BJ (cell line): ENCODE data around the gene NLGN1. TPM values are rescaled to one million over a fixed set of nuclear protein-coding genes. Genes with fewer than 3 reads are reported as not detected.

Source experiments
- CTCF ChIA-PET: fragments of 350-600 bp; formaldehyde crosslinking; extraction: SDS; loops from one replicate; lab custom pipeline; 2021; ENCODE audit warnings: antibody characterized with exemption, inconsistent platforms; lab: Yijun Ruan, JAX
- POLR2A ChIA-PET: fragments of 300-600 bp; sonication (Branson Sonifier 250); formaldehyde crosslinking; extraction: SDS; loops from one replicate; lab custom pipeline; 2021; ENCODE audit warnings: antibody characterized with exemption; lab: Charles Lee
- DNase-seq: peaks from one replicate; pipeline ENCODE4 v3.0.0-alpha.2; 2011; ENCODE audit warnings: low read depth
- H3K27me3 ChIP-seq: 2 replicates; pipeline ENCODE4 v1.6.0; 2011; ENCODE audit warnings: low read length; ENCODE audit not compliant: control insufficient read depth, insufficient read depth
- H3K36me3 ChIP-seq: 2 replicates; pipeline ENCODE4 v1.5.1; 2011; ENCODE audit warnings: low read length; ENCODE audit not compliant: control insufficient read depth, insufficient read depth
- H3K4me3 ChIP-seq: 2 replicates; pipeline ENCODE4 v1.5.1; 2011; ENCODE audit warnings: low read depth, mild to moderate bottlenecking, control low read depth, low read length
- CTCF ChIP-seq: IDR thresholded peaks from 2 replicates; pipeline ENCODE4 v1.5.1; 2011; ENCODE audit warnings: low read depth, mild to moderate bottlenecking, control low read depth, inconsistent platforms, low read length, moderate library complexity; ENCODE audit not compliant: insufficient read depth
- polyA plus RNA-seq: library from polyadenylated mRNA; depleted of rRNA; stranded (reverse); fragments of >200 nt; gene quantifications from 2 replicates; pipeline ENCODE4 v1.2.3, GENCODE V29; 2011

The NLGN1 gene
- polyA plus RNA-seq, 1 experiment, result 15.5 TPM

DNA sequence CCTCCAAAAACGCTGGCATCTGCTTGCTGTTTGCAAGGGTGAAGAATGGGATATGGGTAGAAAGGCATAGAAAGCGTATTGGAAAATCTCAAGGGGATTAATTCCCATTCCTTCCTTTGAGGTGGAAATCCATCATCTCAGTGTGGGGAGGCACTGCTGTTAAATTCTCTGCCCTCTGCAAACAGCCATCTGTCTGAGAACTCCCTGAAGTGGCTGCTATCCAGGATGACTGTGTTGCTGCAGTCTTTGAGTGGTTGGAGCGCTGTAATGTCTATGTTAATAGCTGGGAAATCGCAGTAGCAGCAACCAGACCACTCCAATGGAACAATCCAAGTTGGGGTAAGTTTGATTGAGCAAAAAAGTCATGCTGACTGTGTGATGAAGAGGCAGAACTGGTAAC lies 625.9 kb downstream of the NLGN1 start:
- POLR2A ChIA-PET, result no interaction called here
- no peak for DNase-seq
- TF ChIP-seq CTCF, result no peak
- Histone ChIP-seq H3K36me3 (no peaks in the 10 kb centered on the region), H3K27me3 (no peaks in the 10 kb centered on the region), H3K4me3 (no peak overlapping the region)
- CTCF ChIA-PET, result interaction anchor here (0.5 kb wide), 1 partner anchor 436 kb away, joined by 3 read pairs; no protein-coding TSS in a partner anchor

DNA sequence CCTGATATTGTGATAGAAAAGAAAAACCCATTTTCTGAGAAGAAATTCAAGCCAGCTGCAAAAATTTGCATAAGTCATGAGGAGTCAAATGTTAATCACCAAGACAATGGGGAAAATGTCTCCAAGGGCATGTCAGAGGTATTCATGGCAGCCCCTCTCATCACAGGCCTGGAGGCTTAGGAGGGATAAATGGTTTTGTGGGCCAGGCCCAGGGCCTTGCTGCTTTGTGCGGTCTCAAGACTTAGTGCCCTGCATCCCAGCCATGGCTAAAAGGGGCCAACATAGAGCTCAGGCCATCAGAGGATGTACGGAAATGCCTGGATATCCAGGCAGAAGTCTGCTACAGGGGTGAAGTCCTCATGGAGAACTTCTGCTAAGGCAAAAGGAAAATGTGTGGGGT lies 631.1 kb downstream of the NLGN1 start:
- Histone ChIP-seq H3K27me3 (no peaks in the 10 kb centered on the region), H3K4me3 (no peak overlapping the region), H3K36me3 (no peaks in the 10 kb centered on the region)
- CTCF ChIA-PET, result no interaction called here
- TF ChIP-seq CTCF, result no peak
- POLR2A ChIA-PET, result no interaction called here
- no peak for DNase-seq

DNA sequence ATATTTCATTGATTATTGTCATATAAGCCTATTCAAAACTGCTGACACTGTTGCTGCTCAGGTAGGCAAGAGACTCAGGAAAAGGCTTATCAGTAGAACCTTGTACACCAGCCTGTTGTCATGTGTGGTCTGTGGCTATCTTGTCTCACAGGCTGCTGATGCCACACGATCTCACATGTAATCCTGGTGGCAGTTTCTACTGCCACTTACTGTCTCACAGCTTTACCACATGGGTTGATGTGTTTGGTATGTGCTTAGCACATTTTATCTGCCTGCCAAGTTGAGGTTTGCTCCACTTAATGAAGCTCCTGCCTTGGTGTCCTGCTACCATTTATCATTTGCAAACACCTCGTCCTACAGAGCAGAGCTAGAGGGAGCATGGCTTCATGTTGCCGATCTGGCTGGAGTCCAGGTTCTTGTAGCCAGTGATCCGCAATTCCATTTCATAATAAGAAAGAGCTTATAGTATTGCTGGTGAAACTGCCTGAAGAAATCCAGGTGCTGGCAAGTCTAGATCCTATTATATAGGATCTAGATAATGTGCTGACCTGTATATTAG lies 637.9 kb downstream of the NLGN1 start:
- Histone ChIP-seq H3K36me3 (no peaks in the 10 kb centered on the region), H3K27me3 (no peaks in the 10 kb centered on the region), H3K4me3 (no peak overlapping the region)
- DNase-seq, result no peak
- TF ChIP-seq CTCF, result no peak
- ChIA-PET CTCF (no interaction called here), POLR2A (no interaction called here)

DNA sequence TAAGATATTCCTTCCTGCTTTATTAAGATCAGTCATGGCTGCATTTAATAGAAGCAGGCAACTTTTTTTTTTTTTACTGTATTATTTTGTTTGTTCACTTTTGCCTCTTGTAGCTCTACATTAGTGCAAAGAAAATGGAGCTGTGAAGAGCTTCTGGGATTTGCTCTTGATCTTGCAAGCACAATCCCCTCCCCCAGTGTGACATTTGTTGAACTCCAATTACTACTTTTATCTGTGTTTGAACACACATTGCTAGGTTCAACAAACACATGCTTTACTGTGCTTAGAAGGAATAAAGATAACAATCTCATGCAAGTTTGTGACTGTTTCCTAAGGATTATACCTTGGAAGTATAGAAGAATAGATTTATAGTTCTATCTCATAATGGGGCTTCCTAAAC lies 648.8 kb downstream of the NLGN1 start:
- no peaks in the 10 kb centered on the region for H3K27me3 ChIP-seq
- no peaks in the 10 kb centered on the region for H3K36me3 ChIP-seq
- ChIA-PET POLR2A (no interaction called here), CTCF (no interaction called here)
- no peak overlapping the region for H3K4me3 ChIP-seq
- no peak for DNase-seq
- no peak for TF ChIP-seq CTCF

DNA sequence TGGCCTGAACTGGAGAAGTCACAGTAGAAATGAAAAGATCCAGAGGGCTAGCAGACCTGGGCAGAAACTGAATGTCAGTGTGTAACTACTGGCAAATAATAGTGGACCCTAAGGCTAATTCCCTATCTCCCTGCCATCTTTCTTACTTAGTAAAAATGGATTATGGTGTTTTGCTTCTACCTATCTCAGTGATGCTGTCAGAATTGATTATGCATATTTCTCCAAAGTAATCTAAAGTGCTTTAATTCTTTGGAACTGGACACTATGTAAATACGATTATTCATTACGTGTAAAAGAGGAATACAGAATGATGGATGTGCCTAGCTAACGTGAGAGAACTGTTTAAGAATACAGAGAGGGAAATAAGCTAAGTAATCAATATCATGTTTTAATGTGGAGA lies 651.9 kb downstream of the NLGN1 start:
- no peak for DNase-seq
- CTCF ChIA-PET, result no interaction called here
- Histone ChIP-seq H3K4me3 (no peak overlapping the region), H3K36me3 (no peaks in the 10 kb centered on the region), H3K27me3 (no peaks in the 10 kb centered on the region)
- no peak for TF ChIP-seq CTCF
- POLR2A ChIA-PET, result no interaction called here
